RCC 7860 (cell line): Measurements from ENCODE around the gene METTL2A.
"Not testable (repeated sequence)": the region's sequence is repeated elsewhere in the genome, so short reads cannot be mapped to it uniquely, and the experiment has no call there.

Experiments
- DNase-seq: peaks from one replicate; pipeline ENCODE4 v3.0.0-alpha.2; 2015; ENCODE audit warnings: low spot score
- FAIRE-seq: peaks from 2 replicates; lab custom pipeline; 2012; peaks lifted over from hg19 to GRCh38; lab: Jason Lieb, UNC

METTL2A gene

GRCh38 chr17:62423647-62424461, at the start of gene METTL2A:
TSS of gene METTL2A (plus strand) at chr17:62423897. CDS start at chr17:62423903, 6 bp downstream.
- peak; percentile 78 for DNase-seq
- peak; percentile 48 for FAIRE-seq

GRCh38 chr17:62380253-62380652, 43.4 kb upstream of the METTL2A start, which contains the start of gene EFCAB3:
TSS of gene EFCAB3 (plus strand) at chr17:62380553. CDS start at chr17:62382980, 2,427 bp downstream.
- FAIRE-seq = no peak
- DNase-seq = no peak

GRCh38 chr17:62381561-62381960, 42.1 kb upstream of the METTL2A start:
- no peak for DNase-seq
- FAIRE-seq = no peak

- DNase-seq (no peak), FAIRE-seq (no peak)
These were observed 34.8 kb upstream of the METTL2A start for GRCh38 chr17:62388856-62389255.

GRCh38 chr17:62392908-62393307, 30.8 kb upstream of the METTL2A start:
- no peak for DNase-seq
- FAIRE-seq = no peak

GRCh38 chr17:62398891-62399290, 24.8 kb upstream of the METTL2A start:
- FAIRE-seq = no peak

GRCh38 chr17:62405451-62405850, 18.2 kb upstream of the METTL2A start:
- FAIRE-seq = no peak

More at GRCh38 chr17:62398891-62399290, 24.8 kb upstream of the METTL2A start:
- DNase-seq = no peak

GRCh38 chr17:62413090-62413489, 10.6 kb upstream of the METTL2A start:
- FAIRE-seq, DNase-seq: not testable (repeated sequence)

More at GRCh38 chr17:62405451-62405850, 18.2 kb upstream of the METTL2A start:
- no peak for DNase-seq

GRCh38 chr17:62426214-62426613, 2.5 kb downstream of the METTL2A start:
- FAIRE-seq, DNase-seq: not testable (repeated sequence)

- not testable (repeated sequence) for FAIRE-seq, DNase-seq
These were observed 11.6 kb downstream of the METTL2A start for GRCh38 chr17:62435251-62435650.

GRCh38 chr17:62441181-62441580, 17.5 kb downstream of the METTL2A start:
- not testable (repeated sequence) for DNase-seq, FAIRE-seq

GRCh38 chr17:62444063-62444462, 20.4 kb downstream of the METTL2A start:
- no peak for DNase-seq
- no peak for FAIRE-seq

GRCh38 chr17:62445791-62446190, 22.1 kb downstream of the METTL2A start:
- not testable (repeated sequence) for FAIRE-seq, DNase-seq

GRCh38 chr17:62452195-62452594, 28.5 kb downstream of the METTL2A start:
- not testable (repeated sequence) for FAIRE-seq, DNase-seq

GRCh38 chr17:62453041-62453440, 29.3 kb downstream of the METTL2A start:
- not testable (repeated sequence) for DNase-seq, FAIRE-seq

- not testable (repeated sequence) for FAIRE-seq, DNase-seq
These were observed 30.0 kb downstream of the METTL2A start for GRCh38 chr17:62453656-62454055.

GRCh38 chr17:62454111-62454510, 30.4 kb downstream of the METTL2A start:
- DNase-seq, FAIRE-seq: not testable (repeated sequence)

GRCh38 chr17:62456016-62456415, 32.3 kb downstream of the METTL2A start:
- FAIRE-seq (no peak), DNase-seq (no peak)

GRCh38 chr17:62458483-62458882, 34.8 kb downstream of the METTL2A start:
- DNase-seq, FAIRE-seq: not testable (repeated sequence)

- not testable (repeated sequence) for DNase-seq, FAIRE-seq
These were observed 40.7 kb downstream of the METTL2A start for GRCh38 chr17:62464422-62464821.

- DNase-seq, FAIRE-seq: not testable (repeated sequence)
These were observed 41.6 kb downstream of the METTL2A start for GRCh38 chr17:62465271-62465670.
